LNCAP (cell line): ENCODE data around the gene INPP5F.

Experiments used
- TF ChIP-seq, protein P1 (sequence below): fragments of 450-650 bp; IDR thresholded peaks from 2 replicates; pipeline ENCODE4 v1.5.1; 2017; ENCODE audit warnings: mild to moderate bottlenecking

Gene INPP5F

DNA sequence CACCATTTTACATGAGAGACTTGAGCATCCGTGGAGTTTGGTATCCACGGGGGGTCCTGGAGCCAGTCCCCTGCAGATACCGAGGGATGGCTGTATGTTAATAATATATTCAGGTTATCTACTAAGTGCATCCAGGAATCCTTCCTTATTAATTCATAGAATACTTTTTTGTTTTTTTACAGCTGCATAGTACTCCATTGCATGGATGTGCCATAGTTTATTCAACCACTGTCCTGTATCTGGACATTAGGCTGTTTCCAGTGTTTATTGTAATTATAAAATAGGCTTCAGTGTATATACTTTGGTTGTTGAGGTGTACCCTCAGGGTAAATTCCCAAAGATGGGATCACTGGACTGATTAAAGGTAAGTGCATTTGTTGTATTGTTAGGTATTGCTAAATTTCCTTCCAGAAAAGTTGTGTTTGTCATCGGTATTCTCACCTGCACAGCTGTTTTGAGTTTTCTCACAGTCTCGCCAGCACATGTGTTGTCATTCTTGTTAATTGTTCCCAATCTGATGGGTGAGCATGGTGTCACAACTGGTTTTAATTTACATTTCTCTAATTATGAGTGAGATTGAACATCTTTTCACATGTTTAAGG, 55.1 kb downstream of the INPP5F start:
- TF ChIP-seq, protein P1, sequence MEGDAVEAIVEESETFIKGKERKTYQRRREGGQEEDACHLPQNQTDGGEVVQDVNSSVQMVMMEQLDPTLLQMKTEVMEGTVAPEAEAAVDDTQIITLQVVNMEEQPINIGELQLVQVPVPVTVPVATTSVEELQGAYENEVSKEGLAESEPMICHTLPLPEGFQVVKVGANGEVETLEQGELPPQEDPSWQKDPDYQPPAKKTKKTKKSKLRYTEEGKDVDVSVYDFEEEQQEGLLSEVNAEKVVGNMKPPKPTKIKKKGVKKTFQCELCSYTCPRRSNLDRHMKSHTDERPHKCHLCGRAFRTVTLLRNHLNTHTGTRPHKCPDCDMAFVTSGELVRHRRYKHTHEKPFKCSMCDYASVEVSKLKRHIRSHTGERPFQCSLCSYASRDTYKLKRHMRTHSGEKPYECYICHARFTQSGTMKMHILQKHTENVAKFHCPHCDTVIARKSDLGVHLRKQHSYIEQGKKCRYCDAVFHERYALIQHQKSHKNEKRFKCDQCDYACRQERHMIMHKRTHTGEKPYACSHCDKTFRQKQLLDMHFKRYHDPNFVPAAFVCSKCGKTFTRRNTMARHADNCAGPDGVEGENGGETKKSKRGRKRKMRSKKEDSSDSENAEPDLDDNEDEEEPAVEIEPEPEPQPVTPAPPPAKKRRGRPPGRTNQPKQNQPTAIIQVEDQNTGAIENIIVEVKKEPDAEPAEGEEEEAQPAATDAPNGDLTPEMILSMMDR: no peak

DNA sequence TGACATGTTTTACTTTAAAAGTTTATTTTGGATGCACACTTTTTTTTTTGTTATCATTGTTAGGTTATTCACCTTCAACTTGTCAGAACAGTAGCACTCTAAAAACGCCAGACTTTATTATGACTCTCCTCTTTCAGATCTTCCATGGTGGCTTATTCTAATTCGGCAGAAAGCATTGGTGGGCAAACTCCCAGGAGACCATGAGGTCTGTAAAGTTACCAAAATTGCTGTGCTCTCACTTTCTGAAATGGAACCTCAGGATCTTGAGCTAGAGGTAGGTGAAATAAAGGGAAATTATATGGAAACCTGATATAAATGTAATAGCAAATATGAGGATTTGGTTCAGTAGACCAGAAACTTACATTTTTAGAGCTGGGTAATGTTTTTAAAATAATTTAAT, 55.6 kb downstream of the INPP5F start:
- TF ChIP-seq, protein P1: no peak

DNA sequence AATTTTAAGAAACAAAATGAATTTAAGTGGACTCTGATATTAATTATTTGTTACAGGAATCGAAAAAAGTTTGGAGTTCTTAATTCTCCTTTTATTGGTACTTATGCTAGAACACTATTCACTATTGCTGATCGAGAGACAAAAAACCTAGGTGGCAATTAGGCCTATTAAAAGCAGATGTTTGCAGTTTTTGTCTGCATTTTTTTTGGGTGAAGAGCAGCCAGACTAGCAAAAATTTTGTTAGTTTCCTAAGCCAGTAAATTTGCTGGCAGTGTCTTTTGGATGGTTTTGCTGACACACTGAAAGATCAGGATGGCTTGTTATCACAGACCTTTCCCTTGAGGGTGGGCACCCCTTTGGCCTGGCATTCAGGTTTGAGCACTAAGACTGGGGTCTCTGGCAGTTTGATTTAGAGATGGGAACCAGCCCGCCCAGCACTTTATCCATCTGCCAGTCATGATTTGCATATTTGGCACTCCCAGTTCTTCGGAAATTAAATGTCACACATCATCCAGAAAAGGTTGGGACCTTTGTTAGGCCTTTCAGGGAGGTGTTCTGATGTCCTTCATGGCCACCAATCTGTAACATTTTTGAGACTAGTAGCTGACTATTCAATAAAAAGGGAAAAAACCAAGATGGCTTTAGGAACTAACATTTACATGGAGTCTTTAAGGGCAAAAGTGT, 57.3 kb downstream of the INPP5F start:
- TF ChIP-seq, protein P1: no peak

DNA sequence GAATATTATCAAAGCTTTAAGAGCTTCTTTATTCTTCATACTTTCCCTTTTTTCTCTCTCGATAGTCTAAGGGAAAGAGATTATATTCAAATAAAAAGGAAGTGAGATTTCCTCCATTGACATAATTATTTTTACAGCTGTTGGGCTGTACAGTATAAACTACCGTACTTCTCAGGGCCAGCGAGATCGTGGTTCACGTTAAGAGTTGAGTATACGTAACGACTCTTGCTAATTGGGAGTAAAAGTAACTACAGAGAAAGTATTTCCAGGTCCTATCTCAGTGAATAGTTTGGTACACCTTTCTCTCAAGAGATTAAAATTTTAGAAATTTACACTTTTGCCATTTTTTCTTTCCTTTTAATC, 57.8 kb downstream of the INPP5F start:
- TF ChIP-seq, protein P1: no peak

DNA sequence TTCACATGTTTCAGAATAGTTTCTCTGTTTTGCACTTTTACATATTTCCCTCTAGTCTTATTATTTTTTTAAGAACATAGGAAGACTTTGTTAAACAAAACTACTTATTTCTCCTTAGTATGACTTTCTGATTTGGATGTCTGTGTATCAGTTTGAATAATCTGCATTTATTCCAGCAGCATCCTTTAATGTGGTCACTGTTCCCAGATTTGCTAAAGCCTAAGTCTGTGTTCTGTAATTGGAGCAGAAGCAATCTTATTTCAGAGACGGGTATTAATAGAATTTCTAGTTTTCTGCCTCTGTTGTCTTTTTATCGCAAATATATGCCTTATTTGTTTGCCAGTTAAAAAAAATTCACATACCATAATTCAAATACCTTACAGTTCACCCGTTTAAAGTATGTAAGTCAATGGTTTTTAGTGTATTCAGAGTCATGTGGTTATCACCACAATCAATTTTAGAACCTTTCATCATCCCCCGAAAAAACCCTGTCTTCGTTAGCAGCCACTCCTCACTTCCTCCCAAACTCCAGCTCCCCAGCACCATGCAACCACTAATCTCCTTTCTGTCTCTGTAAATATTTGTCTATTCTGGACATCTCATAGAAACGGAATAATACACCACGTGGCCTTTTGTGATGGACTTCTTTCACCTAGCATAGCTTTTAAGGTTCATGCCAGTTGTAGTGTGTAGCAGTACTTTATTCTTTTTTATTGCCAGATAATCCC, 58.7 kb downstream of the INPP5F start:
- TF ChIP-seq, protein P1: no peak

DNA sequence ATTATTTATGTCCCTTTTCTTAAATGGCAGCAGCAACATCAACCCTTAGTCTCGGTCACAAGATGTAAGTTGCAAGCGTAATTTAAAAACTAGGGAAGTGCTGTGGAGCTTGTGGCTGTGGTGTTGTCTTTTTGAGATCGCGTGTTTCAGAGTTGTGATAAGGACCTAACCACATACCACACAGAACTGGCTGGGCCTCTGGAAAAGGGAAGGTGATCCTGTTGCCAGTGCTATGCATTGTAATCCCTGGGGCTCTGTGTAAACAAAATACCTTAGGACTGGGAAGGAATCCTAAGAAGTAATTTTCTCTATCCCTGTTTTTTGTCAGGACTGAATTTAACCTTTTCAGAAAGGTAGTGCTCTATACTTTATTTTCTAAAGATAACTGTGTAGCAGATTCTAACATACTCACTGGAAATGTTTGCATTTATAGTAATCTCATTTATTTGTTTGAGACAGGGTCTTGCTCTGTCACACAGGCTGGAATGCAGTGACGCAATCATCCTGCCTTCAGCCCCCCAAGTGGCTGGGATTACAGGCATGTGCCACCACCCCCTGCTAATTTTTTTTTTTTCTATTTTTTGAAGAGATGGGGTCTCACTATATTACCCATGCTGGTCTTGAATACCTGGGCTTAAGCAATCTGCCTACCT, 60.4 kb downstream of the INPP5F start:
- TF ChIP-seq, protein P1: no peak

DNA sequence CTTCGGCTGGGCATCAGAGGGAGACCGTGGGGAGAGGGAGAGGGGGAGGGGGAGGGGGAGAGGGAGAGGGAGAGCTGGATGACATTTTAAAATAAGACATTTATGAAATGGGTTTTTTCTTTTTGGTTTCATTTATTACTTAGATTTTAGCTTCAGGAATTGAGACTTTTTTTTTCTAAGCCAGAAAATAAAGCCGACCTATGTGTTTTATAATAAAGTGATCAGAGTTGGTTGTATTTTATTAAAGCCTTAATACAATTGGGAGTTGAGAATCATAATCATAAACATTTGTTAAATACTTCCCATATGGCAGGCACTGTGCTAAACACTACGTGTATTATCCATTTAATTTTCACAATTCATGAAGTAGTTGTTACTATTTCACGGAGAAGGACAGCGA, 70.2 kb downstream of the INPP5F start:
- TF ChIP-seq, protein P1: no peak
